ENCODE data around the gene DNAL4.
A peak's percentile ranks its signal among the peaks of the same experiment; 100 is the strongest.

The DNAL4 gene, protein sequence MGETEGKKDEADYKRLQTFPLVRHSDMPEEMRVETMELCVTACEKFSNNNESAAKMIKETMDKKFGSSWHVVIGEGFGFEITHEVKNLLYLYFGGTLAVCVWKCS

DNA sequence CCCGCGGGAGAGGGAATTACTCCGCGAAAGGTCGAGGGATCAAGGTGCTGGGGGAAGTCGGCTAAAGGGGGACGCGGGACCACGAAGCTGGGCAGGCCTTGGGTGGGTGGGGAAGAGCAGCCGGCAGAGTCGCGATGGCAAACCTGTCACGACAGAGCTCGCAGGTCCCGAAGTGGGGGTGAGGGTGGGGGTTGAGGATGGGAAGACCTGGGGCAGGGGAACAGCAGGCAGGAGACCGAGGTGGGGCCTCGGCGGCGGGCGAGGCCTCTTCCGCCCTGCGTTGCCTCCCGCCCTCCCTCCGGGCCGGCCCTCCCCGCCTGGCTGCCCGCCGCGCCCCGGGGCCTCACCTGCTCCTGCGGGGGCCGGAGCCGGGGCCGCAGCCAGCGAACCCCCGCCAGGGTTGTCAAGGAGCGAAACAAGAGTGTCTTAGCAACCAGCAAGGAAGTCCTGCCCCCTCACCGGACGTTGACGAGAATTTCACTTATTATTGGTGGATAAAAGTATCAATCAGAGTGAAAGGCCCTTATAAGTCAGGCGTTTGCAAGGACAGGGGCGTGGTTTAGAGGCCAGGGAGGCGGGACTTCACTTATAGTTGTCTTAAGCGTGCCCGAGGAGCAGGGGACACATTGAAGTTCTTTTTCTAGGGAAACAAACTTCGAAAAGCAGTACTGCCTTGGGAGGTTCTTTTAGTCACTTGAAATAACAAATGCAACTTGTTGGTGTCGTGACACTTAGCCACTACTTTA is at the start of gene DNAL4:
Gene DNAL4 (minus strand): TSS at position 423 of the 746 bp plus-strand sequence. CDS start 11,412 bp downstream, outside the sequence.
- DNase-seq (ENCODE audit: low read depth): peak; percentile 89

DNA sequence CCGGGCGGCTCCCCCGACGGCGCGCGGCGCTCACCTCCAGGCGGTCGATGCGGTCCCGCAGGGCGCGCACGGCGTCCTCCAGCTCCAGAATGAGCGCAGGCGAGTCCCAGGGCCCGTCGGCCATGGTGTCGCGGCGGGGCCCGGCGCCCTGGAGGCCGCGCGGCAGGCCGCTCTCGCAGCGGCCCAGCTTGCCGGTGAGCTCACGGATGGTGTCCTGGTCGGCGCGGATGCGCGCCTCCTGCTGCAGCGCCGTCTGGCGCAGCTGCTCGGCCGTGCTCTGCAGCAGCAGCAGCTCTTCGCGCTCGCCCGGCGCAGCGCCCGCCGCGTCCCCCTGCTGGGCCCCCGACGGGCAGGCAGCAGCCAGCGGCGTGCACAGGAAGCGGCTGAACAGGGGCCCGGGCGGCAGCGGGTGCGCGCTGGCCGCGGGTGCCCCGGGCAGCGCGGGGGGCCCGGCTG is 49.3 kb upstream of the DNAL4 start:
- DNase-seq (ENCODE audit: low read depth): peak; percentile 35

DNA sequence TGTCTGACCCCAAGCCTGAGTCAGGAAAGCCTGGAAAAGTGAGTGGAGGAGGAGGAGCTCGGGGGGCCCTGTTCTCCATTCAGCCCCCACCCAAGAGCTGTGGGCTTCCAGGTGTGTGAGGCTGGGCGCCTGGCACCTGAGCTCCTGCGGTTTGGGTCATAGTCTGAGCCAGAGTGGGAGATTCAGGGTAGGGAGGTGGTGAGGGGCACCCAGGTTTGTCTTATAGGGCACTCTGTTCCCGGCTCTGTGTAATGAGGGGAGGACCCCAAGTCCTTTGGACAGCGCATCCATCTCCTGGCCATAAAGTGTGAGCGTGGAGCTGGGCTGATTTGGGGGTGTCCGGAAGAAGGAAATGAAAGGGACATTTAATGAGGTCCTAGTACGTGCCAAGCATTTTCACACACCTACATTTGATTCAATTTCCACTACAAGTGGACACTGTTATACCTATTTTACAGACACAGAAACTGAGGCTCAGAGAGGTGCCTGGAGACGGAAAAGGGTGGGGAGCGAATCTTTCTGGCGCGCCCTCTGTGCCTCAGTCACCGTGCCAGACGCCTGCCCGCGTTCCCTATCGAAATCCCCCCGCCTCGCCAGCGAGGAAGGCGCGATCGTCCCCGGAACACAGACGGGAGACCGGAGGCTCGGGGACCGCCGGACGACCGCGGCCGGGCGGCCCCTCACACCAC is 48.7 kb upstream of the DNAL4 start:
- no peak for DNase-seq (ENCODE audit: low read depth)

DNA sequence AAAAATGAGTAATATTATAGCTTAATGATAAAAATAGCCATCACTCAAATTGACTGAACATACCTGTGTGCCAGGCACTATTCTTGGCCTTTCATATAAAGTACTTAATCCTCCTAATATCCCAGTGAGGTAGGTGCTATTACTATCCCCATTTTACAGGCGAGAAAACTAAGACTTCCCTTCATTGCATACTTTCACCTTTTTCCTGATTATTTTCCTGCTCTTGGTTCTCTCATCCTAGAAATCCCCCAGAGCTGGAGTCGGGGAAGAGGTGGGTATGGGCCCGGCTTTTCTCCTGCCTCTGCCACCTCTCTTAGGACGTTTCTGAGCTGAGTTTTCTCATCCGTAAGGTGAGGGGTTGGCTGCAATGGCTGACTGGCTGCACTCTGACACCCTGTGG is 47.7 kb upstream of the DNAL4 start:
- DNase-seq (ENCODE audit: low read depth): no peak

DNA sequence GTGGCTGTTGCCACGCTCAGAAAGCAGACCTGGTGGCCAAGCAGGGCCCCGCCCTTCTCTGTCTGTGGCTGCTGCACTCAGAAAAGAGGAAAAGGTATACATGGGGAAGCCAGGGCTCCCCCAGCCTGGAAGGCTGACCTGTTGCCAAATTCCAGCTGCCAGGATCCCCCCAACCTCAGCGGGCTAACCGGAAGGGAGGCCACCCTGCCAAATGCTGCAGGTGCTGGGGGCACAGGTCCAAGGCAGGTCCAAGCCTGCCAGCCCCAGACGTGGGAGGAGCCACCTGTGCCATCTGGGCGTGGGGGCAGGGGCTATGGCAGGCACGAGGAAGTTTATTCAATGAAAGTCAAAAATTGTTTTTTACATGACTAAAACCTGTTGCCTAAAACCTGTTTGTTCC is 47.3 kb upstream of the DNAL4 start:
- DNase-seq (ENCODE audit: low read depth): no peak

DNA sequence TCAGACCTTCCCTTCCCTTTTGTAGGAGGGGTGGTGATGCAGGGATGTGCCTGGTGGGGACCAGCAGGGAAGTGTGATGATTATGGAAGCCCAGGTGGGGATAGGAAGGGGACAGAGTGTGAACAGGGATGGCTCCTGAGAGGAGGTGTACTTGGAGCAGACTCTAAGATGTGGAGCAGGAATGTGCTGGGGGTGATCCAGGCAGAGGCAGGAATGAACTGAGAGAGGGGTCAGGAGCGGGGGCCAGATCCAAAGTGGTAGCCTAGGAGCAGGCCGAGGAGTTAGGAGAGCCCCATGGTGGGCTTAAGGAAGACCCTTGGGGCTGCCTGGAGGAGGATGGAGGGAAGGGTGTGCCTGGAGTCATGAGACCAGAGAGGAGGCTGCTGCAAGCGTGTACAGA is 46.2 kb upstream of the DNAL4 start:
- DNase-seq (ENCODE audit: low read depth): no peak

DNA sequence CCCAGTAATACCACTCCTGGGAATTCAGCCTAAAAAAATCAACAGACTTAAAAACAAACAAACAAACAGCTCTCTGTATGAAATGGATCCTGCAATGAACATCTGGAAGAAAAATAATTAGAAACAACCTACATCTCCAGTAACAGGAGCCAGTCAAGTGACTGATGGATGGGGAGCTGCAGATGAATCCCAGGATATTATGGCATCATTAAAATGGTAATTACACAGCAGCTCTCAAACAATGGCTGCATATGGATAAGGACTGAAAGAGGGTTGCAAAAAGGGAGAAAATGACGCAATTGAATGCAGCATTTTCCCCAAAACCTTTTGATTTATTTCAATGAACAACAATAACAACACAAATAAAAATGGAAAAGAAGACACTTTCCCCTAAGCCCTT is 45.7 kb upstream of the DNAL4 start:
- no peak for DNase-seq (ENCODE audit: low read depth)

DNA sequence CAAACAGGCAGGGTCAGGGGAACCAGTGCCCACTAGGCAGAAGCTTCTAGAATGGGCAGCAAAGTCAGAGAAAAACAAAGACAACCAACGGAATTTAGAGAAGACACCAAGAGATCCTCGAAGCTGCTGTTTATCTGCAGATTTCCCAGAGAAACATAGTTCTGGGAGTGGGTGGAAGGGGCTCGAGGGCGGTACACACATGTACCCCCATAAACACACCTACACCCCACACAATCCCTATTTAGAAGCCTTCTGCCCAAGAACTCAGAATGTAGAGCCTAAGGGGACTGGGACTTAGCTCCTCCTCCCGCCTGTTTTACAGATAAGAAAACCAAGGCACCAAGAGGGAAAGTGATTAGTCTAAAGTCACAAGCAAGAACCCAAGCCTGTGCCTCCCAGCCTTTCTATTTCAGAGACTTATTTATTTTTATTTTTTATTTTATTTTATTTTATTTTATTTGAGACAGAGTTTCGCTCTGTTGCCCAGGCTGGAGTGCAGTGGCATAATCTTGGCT is 43.5 kb upstream of the DNAL4 start:
- DNase-seq (ENCODE audit: low read depth): no peak

DNA sequence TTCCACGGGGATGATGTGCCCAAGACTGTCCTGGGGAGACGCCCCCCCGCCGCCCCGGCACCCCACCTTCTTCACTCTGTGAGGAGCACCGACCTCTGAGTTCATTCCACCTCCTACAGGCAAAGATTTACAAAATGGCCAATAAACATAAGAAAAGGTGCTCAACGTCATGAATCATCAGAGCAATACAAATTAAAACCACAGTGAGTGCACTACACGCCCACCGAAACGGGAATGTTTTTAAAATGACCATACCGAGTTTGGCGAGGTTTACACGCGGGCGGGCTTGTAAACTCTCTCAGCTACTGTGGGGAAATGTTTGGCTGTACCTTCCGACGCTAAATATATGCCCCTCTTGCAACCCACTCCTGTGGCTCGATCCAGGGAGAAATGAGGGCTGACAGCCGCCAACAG is 42.0 kb upstream of the DNAL4 start:
- DNase-seq (ENCODE audit: low read depth): no peak

DNA sequence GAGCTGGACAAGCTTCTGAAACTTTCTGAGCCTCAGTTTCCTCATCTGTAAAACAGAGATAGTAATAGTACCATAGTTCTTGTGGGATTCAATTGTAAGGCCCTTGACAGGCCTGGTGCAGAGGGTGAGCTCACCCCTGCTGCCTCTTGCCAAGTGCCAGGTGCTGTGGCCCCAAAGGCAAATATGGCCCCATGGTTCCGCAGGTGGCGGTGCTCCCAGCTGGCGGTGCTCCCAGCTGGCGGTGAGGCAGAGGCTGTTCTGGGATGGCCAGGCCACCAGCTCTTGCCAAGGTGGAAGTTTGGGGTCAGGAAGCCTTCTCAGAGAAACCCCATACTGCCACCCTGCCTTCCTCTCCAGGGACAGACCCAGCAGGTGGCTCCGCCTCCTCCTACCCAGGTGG is 41.0 kb upstream of the DNAL4 start:
- no peak for DNase-seq (ENCODE audit: low read depth)

DNA sequence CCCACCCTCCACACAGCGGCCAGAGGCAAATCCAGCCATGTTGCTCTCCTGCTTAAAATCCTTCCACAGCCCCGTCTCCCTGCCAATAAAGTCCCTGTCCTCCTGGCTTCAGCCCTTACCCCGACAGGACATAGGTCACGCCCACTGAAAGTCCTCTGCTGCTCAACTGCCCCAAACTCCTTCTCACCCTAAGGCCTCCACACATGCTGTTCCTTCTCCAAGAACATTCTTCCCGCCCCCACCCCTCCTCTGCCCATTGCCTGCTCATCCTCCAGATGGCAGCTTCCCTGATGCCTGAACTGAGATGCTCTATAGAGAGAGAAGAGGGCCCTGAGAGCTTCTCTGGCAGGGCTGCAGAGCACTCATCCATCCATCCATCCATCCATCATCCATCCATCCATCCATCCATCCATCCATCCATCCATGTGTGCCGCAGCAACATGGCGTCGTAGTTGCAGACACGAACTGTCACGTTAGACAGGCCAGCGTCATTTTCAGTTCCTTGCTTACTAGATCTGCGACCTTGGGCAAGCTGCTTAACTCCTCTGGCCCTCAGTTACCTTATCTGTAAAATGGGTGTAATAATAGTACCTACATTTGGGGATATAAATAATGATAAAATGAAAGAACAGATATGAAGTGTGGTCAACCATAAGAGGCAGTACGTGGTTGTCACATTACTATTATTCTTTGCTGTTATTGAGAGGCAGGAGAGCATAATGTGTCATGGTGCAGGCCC is 40.4 kb upstream of the DNAL4 start:
- no peak for DNase-seq (ENCODE audit: low read depth)

DNA sequence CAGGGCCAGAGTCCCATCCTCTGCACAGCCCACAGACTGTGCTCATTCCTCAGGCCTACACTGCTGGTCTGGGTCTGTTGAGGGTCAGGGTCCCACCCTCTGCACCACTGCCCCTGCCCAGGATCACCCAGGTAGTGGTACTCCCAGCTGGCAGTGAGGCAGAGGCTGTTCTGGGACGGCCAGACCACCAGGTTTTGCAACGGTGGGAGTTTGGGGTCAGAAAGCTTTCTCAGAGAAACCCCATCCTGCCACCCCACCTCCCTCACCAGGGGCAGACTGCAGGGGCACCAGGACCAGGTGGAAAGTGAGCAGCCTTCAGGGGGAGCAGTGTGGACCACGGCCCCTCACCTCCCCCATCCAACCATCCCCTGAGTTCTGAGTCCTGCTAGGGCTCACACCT is 39.1 kb upstream of the DNAL4 start:
- no peak for DNase-seq (ENCODE audit: low read depth)

DNA sequence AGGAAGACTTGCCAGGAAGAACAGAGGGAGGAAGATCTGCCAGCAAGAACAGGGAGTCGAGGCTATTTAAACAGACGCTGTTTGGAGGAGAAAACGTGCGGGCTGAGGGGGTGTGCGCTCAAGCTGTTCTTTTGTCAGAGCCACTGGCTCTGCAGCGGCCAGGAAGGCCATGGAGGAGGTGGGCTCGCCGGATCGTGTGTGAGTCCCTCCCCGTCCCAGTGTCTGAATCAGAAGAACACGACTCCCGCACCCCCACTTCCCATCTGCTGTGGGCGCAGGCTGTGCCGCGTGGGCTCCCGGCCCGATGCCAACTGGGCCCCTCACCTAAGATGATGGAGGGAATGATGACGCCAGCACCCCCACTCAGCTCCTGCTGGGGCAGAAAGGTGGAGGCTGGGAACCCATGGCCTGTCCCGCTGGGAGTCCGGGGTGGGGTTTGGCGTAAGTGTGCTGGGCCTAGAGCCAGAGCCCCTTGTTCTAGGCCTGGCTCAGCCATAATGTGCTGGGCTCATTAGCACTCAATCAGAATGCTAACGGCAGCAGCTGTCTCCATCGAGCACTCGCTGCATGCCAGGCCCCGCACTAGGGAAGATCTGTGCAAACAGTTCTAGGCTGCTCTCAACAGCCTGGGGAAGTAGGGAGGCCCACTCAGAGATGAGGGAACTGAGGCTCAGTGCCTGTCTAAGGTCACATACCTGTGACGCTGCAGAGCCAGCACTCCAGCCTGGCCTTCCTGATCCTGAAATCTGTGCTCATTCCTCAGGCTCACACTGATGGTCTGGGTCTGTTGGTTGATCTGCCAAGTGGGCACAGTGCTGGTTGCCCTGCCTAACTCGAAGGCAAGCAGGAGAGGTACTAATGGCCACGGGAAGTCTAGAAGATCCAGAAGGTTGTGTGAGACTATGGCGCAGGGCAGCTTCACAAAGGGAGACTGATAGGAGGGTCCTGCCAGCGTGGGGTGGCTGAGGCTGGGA is 38.3 kb upstream of the DNAL4 start:
- DNase-seq (ENCODE audit: low read depth): no peak

DNA sequence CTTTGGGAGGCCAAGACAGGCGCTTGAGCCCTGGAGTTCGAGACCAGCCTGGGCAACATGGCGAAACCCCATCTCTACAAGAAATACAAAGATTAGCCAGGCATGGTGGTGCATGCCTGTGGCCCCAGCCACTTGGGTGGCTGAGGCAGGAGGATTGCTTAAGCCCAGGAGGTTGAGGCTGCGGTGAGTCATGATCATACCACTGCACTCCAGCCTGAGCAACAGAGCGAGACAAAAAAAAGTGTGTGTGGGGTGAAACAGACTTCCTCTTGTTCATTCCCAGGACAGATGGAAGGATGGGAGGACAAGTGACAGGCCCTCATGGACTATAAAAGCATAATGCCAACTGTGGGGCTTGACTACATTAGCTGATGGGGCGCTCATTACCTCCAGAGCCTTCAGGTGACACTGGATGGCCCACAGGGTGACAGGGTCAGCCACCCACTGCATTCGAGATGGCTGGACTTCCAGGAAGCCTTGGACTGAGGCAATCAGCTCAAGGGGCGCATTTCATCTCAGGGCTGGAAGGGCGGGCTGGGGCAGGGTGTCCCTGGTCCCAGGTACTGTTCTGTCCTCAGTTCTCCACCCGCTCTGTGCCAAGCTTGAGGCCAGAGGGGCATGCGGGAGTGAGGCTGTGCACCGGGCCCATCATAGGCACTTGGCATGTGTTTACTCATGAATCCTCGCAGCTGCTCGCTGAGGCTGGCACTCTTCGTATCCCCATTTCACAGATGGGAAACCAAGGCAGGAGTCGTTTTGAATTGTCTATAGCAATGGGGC is 37.4 kb upstream of the DNAL4 start:
- DNase-seq (ENCODE audit: low read depth): no peak

DNA sequence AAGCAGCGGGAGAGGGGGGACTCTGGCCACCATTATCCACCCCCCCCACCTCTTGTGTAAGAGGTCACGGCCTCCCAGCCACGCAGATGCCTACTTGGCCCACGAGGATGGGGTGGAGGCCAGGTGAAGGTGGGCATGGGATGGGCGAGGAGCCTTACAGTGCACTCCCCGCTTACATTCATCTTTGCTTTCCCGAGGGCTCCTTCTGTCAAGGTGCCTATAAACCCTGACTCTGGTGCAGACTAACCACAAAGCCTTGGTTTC is 36.8 kb upstream of the DNAL4 start:
- no peak for DNase-seq (ENCODE audit: low read depth)

DNA sequence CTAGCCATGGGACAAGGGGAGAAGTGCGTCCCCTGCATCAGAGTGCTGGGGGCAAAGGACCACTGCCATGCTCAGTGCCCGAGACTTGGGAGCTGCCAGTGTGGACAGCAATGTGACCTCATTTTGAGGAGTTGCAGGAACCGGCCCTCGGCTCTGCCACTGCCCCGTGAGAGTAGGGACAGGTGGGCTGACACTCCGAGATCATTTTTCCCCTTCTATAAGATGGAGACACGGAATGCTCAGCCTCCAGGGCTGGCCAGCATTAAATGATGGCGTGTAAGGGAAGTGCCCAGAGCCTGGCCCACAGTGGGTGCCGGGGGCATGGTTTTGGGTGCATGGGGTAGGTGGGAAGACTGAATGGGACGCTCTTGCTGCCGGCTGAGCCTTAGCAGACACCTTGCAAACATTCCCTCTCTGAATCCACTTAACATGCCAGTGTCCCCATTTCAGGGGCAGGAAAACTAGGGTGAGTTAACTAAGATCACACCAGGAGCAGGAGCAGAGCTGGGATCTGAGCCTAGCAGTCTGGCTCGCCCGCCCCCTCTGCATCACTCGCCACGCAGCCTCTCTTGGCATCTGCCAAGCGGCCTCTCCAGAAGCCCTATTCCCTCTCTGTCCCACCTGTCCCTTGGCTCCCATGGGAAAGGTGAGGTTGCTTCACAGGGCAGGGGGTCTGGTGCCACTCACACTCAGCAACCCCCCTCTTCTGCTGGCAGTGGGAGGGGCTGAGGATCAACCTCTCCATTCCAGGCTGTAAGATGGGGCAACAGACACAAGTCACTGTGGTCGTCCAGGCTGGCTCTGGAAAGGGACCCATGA is 36.3 kb upstream of the DNAL4 start:
- DNase-seq (ENCODE audit: low read depth): no peak

DNA sequence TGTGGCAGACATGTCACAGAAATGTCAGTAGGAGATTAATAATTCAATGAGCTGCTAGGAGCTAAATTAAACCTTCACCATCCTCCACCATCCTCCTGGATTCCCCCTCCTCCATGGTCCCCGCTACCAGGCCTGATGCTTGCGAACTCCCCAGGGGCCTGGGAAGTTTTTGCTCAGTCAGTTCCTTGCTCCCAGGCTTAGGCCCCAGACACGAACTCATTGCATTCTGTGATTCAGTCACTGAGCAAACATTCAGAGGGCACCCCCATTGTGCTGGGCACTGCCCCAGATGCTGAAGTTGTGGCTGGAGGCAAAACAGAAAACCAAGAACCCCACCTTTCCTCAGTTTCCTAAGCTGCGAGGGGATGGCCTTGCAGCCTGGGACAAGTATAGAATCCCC is 35.5 kb upstream of the DNAL4 start:
- DNase-seq (ENCODE audit: low read depth): no peak

DNA sequence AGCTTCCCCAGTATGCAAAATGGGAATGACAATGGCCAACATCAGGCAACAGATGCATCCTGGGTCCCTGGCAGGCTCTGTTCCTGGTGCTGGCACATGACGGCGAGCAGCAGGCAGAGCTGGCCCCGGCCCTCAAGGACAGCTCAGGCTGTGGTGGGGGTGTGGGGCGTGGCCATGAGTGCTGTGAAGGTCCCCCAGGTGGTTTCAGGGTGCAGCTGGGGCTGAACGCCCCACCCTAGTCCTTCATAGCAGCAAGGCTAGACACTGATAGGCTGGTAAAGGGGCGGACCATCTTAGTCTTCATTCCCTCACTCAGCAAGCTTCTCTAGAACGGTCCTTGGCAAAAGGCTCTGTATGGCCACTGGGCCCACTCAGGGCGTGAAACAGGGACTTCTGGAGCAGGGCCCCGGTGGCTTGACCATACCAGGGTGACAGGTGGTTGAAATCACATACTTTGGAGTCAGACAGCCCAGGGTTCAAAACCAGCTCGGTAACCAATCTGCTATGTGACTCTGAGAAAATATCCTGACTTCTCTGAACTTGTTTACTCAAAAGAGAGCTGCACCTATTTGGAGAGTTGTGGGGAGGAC is 34.8 kb upstream of the DNAL4 start:
- no peak for DNase-seq (ENCODE audit: low read depth)

DNA sequence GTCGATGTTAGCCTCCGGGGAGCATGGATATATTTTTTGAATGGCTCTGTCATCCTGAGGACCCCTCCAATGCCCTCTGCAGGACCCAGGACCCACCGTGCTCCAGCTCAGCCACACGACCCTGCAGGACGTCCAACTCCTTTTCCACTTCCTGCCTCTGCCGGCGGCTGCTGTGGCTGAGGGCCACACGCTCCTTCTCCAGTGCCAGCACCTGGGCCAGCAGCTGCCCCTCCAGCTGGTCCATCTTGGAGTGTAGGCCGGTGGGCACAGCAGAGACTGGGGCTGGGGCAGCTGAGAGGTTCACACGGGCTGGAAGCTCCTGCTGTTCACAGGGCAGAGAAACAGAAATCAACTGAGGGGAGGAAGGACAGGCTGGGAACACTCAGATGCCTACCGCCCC is 34.2 kb upstream of the DNAL4 start:
- no peak for DNase-seq (ENCODE audit: low read depth)

DNA sequence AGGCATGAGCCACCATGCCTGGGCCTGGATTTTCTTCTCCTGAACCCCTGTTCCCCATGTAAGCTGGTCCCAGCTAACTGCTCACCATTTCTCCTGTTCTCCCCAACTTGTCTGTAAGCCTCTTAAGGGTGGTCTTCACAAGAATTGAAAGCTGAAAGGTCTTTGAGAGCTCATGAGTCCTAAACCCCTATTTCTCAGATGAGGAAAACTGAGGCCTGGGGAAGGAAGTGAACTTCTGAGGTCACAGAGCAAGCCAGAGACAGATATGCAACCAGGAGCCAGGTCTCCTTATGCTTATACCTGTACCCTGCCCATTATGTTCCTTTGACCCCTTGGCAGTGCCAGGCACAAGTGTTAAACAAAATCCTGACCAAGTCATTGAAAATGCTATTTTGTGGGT is 33.6 kb upstream of the DNAL4 start:
- no peak for DNase-seq (ENCODE audit: low read depth)

Measured in activated T-cell treated with anti-CD3 and anti-CD28 coated beads for 24 hours (primary cell).